ENCODE results near the gene SH3PXD2A. TPM values are rescaled to one million over a fixed set of nuclear protein-coding genes. Genes with fewer than 3 reads are reported as not detected.

The SH3PXD2A gene
- total RNA-seq, 1 experiment from 2014 or later = 4.5 TPM

GRCh38 chr10:103759100-103759781 lies 96.1 kb downstream of the SH3PXD2A start:
- H3K4ac ChIP-seq (ENCODE audit: low read depth, low read length) = no peak overlapping the region
- no peak for TF ChIP-seq CTCF (conservative IDR thresholded peaks at IDR 0.05)
- H3T11ph ChIP-seq (ENCODE audit: low read length) = no peak overlapping the region
- H2BK12ac ChIP-seq (ENCODE audit: insufficient read length, low read depth, low read length) = no peak overlapping the region
- no peaks in the 10 kb centered on the region for H3K9me3 Mint-ChIP-seq
- no peak overlapping the region for H4K8ac ChIP-seq (replicated peaks; ENCODE audit: insufficient read length, low read depth, low read length)
- no peaks in the 10 kb centered on the region for H3K79me2 ChIP-seq (ENCODE audit: insufficient read depth, low read length)
- no peaks in the 10 kb centered on the region for H3K36me3 Mint-ChIP-seq (ENCODE audit: insufficient read depth in 1 of 3, low read depth in 3 of 3)
- H3K27me3 ChIP-seq (ENCODE audit: insufficient read depth, low read length) = no peaks in the 10 kb centered on the region
- no peak overlapping the region for H3K23ac ChIP-seq (ENCODE audit: insufficient read length, low read depth, low read length)
- H2AFZ ChIP-seq (ENCODE audit: low read length) = no peak overlapping the region
- no peak overlapping the region for H2BK15ac ChIP-seq (ENCODE audit: low read depth, low read length)
- peaks cover 53 to 55% of the 10 kb centered on the region in 2 experiments for H3K4me1 Mint-ChIP-seq
- H2AK5ac ChIP-seq (ENCODE audit: insufficient read length, low read length) = no peak overlapping the region
- no peaks in the 10 kb centered on the region for H3K23me2 ChIP-seq (ENCODE audit: insufficient read length, low read depth, low read length, poor library complexity, severe bottlenecking)
- no peak overlapping the region for H3K18ac ChIP-seq (ENCODE audit: insufficient read length, low read depth, low read length)
- no peak for DNase-seq
- H3K79me1 ChIP-seq (ENCODE audit: insufficient read depth, low read depth, low read length, poor library complexity, severe bottlenecking) = no peaks in the 10 kb centered on the region
- H2BK5ac ChIP-seq (ENCODE audit: insufficient read length, low read length) = no peak overlapping the region
- no peak overlapping the region for H3K4me2 ChIP-seq (ENCODE audit: insufficient read depth, insufficient read length, low read length)
- no peak overlapping the region for H4K5ac ChIP-seq (ENCODE audit: insufficient read length, low read depth, low read length)
- H3K4me3 Mint-ChIP-seq = no peak overlapping the region
- H3K56ac ChIP-seq (ENCODE audit: insufficient read length, low read depth, low read length) = no peak overlapping the region
- H2BK120ac ChIP-seq (ENCODE audit: low read depth, low read length, poor library complexity, severe bottlenecking) = no peak overlapping the region
- no peak overlapping the region for H3K14ac ChIP-seq (ENCODE audit: insufficient read depth, low read length)
- H3K27ac ChIP-seq (ENCODE audit: insufficient read length, low read depth, low read length) = no peak overlapping the region
- no peak overlapping the region for H2BK20ac ChIP-seq (ENCODE audit: low read depth, low read length, poor library complexity, severe bottlenecking)
- H3K9ac ChIP-seq (ENCODE audit: extremely low read depth, insufficient read length, low read length) = no peak overlapping the region
- H3K27me3 Mint-ChIP-seq (ENCODE audit: low read depth) = peaks cover 1% of the 10 kb centered on the region
- no CpG with 5 or more reads among the region's 10 CpGs for WGBS (ENCODE audit: extremely low coverage, insufficient read length, low lambda C conversion rate)
- no peak overlapping the region for H4K91ac ChIP-seq (ENCODE audit: insufficient read length, low read depth, low read length)
- H3K9me3 ChIP-seq (ENCODE audit: control insufficient read depth, low read depth, low read length) = no peaks in the 10 kb centered on the region
- no peaks in the 10 kb centered on the region for H4K20me1 ChIP-seq (ENCODE audit: control insufficient read depth, insufficient read depth, insufficient read length)
- peaks cover 5% of the 10 kb centered on the region; the same call in 1 of the 2 replicates for H3K4me1 ChIP-seq (ENCODE audit: insufficient read depth, low read length)
- H3K27ac Mint-ChIP-seq = peak overlapping the region in 1 of 3 experiments; percentile 50; a peak in 2 of 7 replicates

Data from H9 (cell line).